HEK293 (cell line): ENCODE measurements around the gene CDAN1.

Source experiments
- CTCF ChIA-PET: fragments of 350-600 bp; formaldehyde crosslinking; extraction: SDS; loops from one replicate; lab custom pipeline; 2021; ENCODE audit warnings: antibody characterized with exemption; lab: Yijun Ruan, JAX
- POLR2A ChIA-PET: fragments of 300-600 bp; formaldehyde crosslinking; extraction: SDS; loops from one replicate; lab custom pipeline; 2020; ENCODE audit warnings: antibody characterized with exemption, inconsistent platforms; lab: Yijun Ruan, JAX
- H3K27ac ChIP-seq: fragments of 200-500 bp; sonication (Bioruptor generic); 2 replicates; pipeline ENCODE4 v1.5.1; 2014; ENCODE audit warnings: low read depth, low read length, control low read depth, inconsistent platforms; ENCODE audit errors: extremely low read depth
- H3K36me3 ChIP-seq, 2 experiments: fragments of 200-500 bp in 1 of 2; sonication (Bioruptor generic) in 1 of 2; 1 replicate in 1 of 2; 2 replicates in 1 of 2; pipeline ENCODE4 v1.5.1; 2014 to 2017; ENCODE audit warnings: inconsistent platforms in 2 of 2, low read length in 2 of 2; ENCODE audit not compliant: control insufficient read depth in 2 of 2, insufficient read depth in 1 of 2
- H3K4me1 ChIP-seq: fragments of 200-500 bp; sonication (Bioruptor generic); 2 replicates; pipeline ENCODE4 v1.5.1; 2014; ENCODE audit warnings: mild to moderate bottlenecking, low read length, inconsistent platforms; ENCODE audit not compliant: control insufficient read depth, insufficient read depth
- H3K4me3 ChIP-seq: 2 replicates; pipeline ENCODE4 v1.5.1; 2011; ENCODE audit warnings: low read depth, mild to moderate bottlenecking, control low read depth, low read length, moderate library complexity
- H3K9me3 ChIP-seq: fragments of 200-500 bp; sonication (Bioruptor generic); 2 replicates; pipeline ENCODE4 v1.5.1; 2014; ENCODE audit warnings: low read depth, low read length, inconsistent platforms; ENCODE audit not compliant: control insufficient read depth, insufficient read depth
- GLIS2 ChIP-seq: fragments of 450-650 bp; formaldehyde crosslinking; IDR thresholded peaks from 2 replicates; pipeline ENCODE4 v1.5.1; 2016; ENCODE audit warnings: missing biosample characterization, missing genetic modification characterization
- KLF1 ChIP-seq: fragments of 450-650 bp; formaldehyde crosslinking; IDR thresholded peaks from 2 replicates; pipeline ENCODE4 v1.5.1; 2016; ENCODE audit warnings: missing biosample characterization, missing genetic modification characterization
- KLF7 ChIP-seq: fragments of 450-650 bp; formaldehyde crosslinking; IDR thresholded peaks from 2 replicates; pipeline ENCODE4 v1.5.1; 2016; ENCODE audit warnings: missing biosample characterization, missing genetic modification characterization, borderline replicate concordance
- SETDB1 ChIP-seq: IDR thresholded peaks from one replicate; pipeline ENCODE4 v1.6.1; 2017; ENCODE audit warnings: mild to moderate bottlenecking, low read length, moderate library complexity, mixed read lengths; ENCODE audit not compliant: insufficient read length
- SP2 ChIP-seq: fragments of 450-650 bp; formaldehyde crosslinking; IDR thresholded peaks from 2 replicates; pipeline ENCODE4 v1.5.1; 2016; ENCODE audit warnings: missing biosample characterization, missing genetic modification characterization
- SP3 ChIP-seq: fragments of 450-650 bp; formaldehyde crosslinking; IDR thresholded peaks from 2 replicates; pipeline ENCODE4 v1.5.1; 2016; ENCODE audit warnings: missing biosample characterization, missing genetic modification characterization
- TCF7L2 ChIP-seq: IDR thresholded peaks from 2 replicates; pipeline ENCODE4 v1.6.1; 2011; ENCODE audit warnings: low read depth, mild to moderate bottlenecking, inconsistent platforms, low read length, moderate library complexity, borderline replicate concordance
- TSHZ1 ChIP-seq: fragments of 450-650 bp; formaldehyde crosslinking; IDR thresholded peaks from 2 replicates; pipeline ENCODE4 v1.5.1; 2016; ENCODE audit warnings: missing biosample characterization, missing genetic modification characterization, borderline replicate concordance
- ZIC2 ChIP-seq: fragments of 450-650 bp; formaldehyde crosslinking; IDR thresholded peaks from 2 replicates; pipeline ENCODE4 v1.5.1; 2016; ENCODE audit warnings: missing biosample characterization, missing genetic modification characterization
- ZNF112 ChIP-seq: fragments of 450-650 bp; formaldehyde crosslinking; IDR thresholded peaks from 2 replicates; pipeline ENCODE4 v1.5.0; 2017; ENCODE audit warnings: missing biosample characterization, missing genetic modification characterization
- ZNF133 ChIP-seq: fragments of 450-650 bp; formaldehyde crosslinking; IDR thresholded peaks from 2 replicates; pipeline ENCODE4 v1.5.1; 2016; ENCODE audit warnings: missing biosample characterization, missing genetic modification characterization
- ZNF223 ChIP-seq: fragments of 450-650 bp; formaldehyde crosslinking; IDR thresholded peaks from 2 replicates; pipeline ENCODE4 v1.5.1; 2016; ENCODE audit warnings: missing biosample characterization, missing genetic modification characterization
- ZNF335 ChIP-seq: fragments of 450-650 bp; formaldehyde crosslinking; conservative IDR thresholded peaks from 2 replicates; pipeline ENCODE4 v1.5.1; 2016; ENCODE audit warnings: missing biosample characterization, missing genetic modification characterization
- ZNF354C ChIP-seq: fragments of 450-650 bp; formaldehyde crosslinking; IDR thresholded peaks from 2 replicates; pipeline ENCODE4 v1.5.1; 2016; ENCODE audit warnings: missing biosample characterization, missing genetic modification characterization, low read depth, borderline replicate concordance
- ZNF366 ChIP-seq: fragments of 450-650 bp; formaldehyde crosslinking; conservative IDR thresholded peaks from 2 replicates; pipeline ENCODE4 v1.5.1; 2016; ENCODE audit warnings: missing biosample characterization, missing genetic modification characterization
- ZNF37A ChIP-seq: fragments of 450-650 bp; IDR thresholded peaks from 2 replicates; pipeline ENCODE4 v1.5.1; 2018; ENCODE audit warnings: missing biosample characterization, missing genetic modification characterization
- ZNF544 ChIP-seq: fragments of 450-650 bp; formaldehyde crosslinking; IDR thresholded peaks from 2 replicates; pipeline ENCODE4 v1.5.0; 2017; ENCODE audit warnings: missing biosample characterization, missing genetic modification characterization
- ZNF610 ChIP-seq: fragments of 450-650 bp; formaldehyde crosslinking; IDR thresholded peaks from 2 replicates; pipeline ENCODE4 v1.5.1; 2016; ENCODE audit warnings: missing biosample characterization, missing genetic modification characterization, borderline replicate concordance
- ZNF747 ChIP-seq: fragments of 450-650 bp; formaldehyde crosslinking; IDR thresholded peaks from 2 replicates; pipeline ENCODE4 v1.5.1; 2016; ENCODE audit warnings: missing biosample characterization, missing genetic modification characterization
- ZNF792 ChIP-seq: fragments of 450-650 bp; formaldehyde crosslinking; IDR thresholded peaks from 2 replicates; pipeline ENCODE4 v1.5.1; 2016; ENCODE audit warnings: missing biosample characterization, missing genetic modification characterization
- ZSCAN16 ChIP-seq: fragments of 450-650 bp; formaldehyde crosslinking; IDR thresholded peaks from 2 replicates; pipeline ENCODE4 v1.5.1; 2016; ENCODE audit warnings: missing biosample characterization, missing genetic modification characterization
- TF ChIP-seq, protein P1 (sequence below): fragments of 450-650 bp; formaldehyde crosslinking; IDR thresholded peaks from 2 replicates; pipeline ENCODE4 v1.5.1; 2016; ENCODE audit warnings: missing biosample characterization, missing genetic modification characterization
- TF ChIP-seq, protein P2 (sequence below): fragments of 450-650 bp; formaldehyde crosslinking; IDR thresholded peaks from 2 replicates; pipeline ENCODE4 v1.5.1; 2016; ENCODE audit warnings: missing biosample characterization, missing genetic modification characterization
- TF ChIP-seq, protein P3 (sequence below): fragments of 450-650 bp; formaldehyde crosslinking; IDR thresholded peaks from 2 replicates; pipeline ENCODE4 v1.5.1; 2016; ENCODE audit warnings: missing biosample characterization, missing genetic modification characterization, low read depth
- TF ChIP-seq, protein P4 (sequence below): fragments of 450-650 bp; formaldehyde crosslinking; IDR thresholded peaks from 2 replicates; pipeline ENCODE4 v1.5.1; 2016; ENCODE audit warnings: missing biosample characterization, missing genetic modification characterization

The CDAN1 gene

DNA sequence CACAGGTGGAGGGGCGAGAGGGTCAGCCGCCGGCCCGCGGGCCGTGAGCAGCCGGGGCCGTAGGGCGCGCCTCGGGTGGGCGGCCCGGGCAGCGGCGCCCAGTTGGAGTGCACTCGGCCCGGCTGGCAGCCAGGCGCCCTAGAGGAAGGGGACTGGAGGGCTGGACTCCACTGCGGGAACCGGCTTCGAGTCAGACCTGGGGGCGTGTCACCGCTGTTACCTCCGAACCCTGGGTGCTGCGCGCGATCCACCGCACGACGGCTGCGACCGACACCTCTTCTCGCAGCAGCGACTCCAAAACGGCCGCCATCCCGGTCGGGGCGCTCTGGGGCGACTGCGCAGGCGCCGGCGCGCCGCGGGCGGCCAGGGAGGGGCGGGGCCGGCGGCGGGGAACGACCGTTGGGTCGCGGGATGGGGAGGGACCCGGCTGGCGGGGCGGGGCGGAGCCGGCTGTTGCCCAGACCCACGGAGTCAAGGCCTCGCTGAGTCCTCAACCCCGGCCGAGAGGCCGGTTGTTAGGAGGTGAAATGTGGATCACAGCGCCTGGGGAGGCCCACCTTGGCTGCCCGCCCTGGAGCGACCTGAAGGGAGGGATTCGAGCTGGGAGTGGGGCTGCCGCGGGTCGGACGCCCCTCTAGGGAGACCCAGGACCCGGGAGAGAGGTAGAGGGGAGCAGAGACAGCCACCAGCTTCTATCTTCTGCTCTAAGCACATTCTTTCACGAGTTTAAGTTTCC lies at the start of gene CDAN1:
Gene CDAN1, minus strand, starts transcription at position 336 of the 736 bp plus-strand sequence. Its CDS starts 26 bp downstream, at position 310.
- Histone ChIP-seq H3K4me3 (peak within 1 kb of the TSS; percentile 85), H3K27ac (peak within 1 kb of the TSS; percentile 69), H3K9me3 (no peaks in the 10 kb centered on the region), H3K36me3 (peaks cover 0 to 35% of the 10 kb centered on the region in 2 experiments; a peak in 2 of 3 replicates), H3K4me1 (peaks cover 4% of the 10 kb centered on the region; the same call in 1 of the 2 replicates)
- ChIA-PET POLR2A (no interaction called here), CTCF (interaction anchor here (0.6 to 4.1 kb wide), 10 partner anchors 21 to 494 kb away, joined by 3 to 33 read pairs (median 4); no protein-coding TSS in a partner anchor)
- peak; percentile 71 for TF ChIP-seq GLIS2
- no peak for TF ChIP-seq ZNF354C (tag by site-specific recombination)
- TF ChIP-seq ZNF792, result no peak
- TF ChIP-seq, protein P1, sequence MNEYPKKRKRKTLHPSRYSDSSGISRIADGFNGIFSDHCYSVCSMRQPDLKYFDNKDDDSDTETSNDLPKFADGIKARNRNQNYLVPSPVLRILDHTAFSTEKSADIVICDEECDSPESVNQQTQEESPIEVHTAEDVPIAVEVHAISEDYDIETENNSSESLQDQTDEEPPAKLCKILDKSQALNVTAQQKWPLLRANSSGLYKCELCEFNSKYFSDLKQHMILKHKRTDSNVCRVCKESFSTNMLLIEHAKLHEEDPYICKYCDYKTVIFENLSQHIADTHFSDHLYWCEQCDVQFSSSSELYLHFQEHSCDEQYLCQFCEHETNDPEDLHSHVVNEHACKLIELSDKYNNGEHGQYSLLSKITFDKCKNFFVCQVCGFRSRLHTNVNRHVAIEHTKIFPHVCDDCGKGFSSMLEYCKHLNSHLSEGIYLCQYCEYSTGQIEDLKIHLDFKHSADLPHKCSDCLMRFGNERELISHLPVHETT (tag by site-specific recombination), result no peak
- peak; percentile 49 for TF ChIP-seq SP2 (tag by site-specific recombination)
- TF ChIP-seq TSHZ1 (tag by site-specific recombination), result no peak
- no peak for TF ChIP-seq KLF7 (tag by site-specific recombination)
- TF ChIP-seq ZIC2 (tag by site-specific recombination), result 0 out of 2 replicates have a peak, but pooled peaks have one; percentile 21
- no peak for TF ChIP-seq ZNF610
- 0 out of 2 replicates have a peak, but pooled peaks have one; percentile 19 for TF ChIP-seq KLF1 (tag by site-specific recombination)
- TF ChIP-seq ZNF112, result no peak
- TF ChIP-seq TCF7L2, result no peak
- TF ChIP-seq ZSCAN16 (tag by site-specific recombination), result no peak
- no peak for TF ChIP-seq ZNF747
- no peak for TF ChIP-seq ZNF544
- TF ChIP-seq, protein P2, sequence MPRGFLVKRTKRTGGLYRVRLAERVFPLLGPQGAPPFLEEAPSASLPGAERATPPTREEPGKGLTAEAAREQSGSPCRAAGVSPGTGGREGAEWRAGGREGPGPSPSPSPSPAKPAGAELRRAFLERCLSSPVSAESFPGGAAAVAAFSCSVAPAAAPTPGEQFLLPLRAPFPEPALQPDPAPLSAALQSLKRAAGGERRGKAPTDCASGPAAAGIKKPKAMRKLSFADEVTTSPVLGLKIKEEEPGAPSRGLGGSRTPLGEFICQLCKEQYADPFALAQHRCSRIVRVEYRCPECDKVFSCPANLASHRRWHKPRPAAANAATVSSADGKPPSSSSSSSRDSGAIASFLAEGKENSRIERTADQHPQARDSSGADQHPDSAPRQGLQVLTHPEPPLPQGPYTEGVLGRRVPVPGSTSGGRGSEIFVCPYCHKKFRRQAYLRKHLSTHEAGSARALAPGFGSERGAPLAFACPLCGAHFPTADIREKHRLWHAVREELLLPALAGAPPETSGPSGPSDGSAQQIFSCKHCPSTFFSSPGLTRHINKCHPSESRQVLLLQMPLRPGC (tag by site-specific recombination), result no peak
- TF ChIP-seq ZNF37A, result no peak
- TF ChIP-seq ZNF223 (tag by site-specific recombination), result no peak
- TF ChIP-seq ZNF335 (tag by site-specific recombination), result peak; percentile 36; the same call in 1 of the 2 replicates
- TF ChIP-seq SP3 (tag by site-specific recombination), result peak; percentile 27; the same call in 1 of the 2 replicates
- no peak for TF ChIP-seq ZNF366 (tag by site-specific recombination)
- TF ChIP-seq, protein P3, sequence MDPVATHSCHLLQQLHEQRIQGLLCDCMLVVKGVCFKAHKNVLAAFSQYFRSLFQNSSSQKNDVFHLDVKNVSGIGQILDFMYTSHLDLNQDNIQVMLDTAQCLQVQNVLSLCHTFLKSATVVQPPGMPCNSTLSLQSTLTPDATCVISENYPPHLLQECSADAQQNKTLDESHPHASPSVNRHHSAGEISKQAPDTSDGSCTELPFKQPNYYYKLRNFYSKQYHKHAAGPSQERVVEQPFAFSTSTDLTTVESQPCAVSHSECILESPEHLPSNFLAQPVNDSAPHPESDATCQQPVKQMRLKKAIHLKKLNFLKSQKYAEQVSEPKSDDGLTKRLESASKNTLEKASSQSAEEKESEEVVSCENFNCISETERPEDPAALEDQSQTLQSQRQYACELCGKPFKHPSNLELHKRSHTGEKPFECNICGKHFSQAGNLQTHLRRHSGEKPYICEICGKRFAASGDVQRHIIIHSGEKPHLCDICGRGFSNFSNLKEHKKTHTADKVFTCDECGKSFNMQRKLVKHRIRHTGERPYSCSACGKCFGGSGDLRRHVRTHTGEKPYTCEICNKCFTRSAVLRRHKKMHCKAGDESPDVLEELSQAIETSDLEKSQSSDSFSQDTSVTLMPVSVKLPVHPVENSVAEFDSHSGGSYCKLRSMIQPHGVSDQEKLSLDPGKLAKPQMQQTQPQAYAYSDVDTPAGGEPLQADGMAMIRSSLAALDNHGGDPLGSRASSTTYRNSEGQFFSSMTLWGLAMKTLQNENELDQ, result no peak
- TF ChIP-seq, protein P4, sequence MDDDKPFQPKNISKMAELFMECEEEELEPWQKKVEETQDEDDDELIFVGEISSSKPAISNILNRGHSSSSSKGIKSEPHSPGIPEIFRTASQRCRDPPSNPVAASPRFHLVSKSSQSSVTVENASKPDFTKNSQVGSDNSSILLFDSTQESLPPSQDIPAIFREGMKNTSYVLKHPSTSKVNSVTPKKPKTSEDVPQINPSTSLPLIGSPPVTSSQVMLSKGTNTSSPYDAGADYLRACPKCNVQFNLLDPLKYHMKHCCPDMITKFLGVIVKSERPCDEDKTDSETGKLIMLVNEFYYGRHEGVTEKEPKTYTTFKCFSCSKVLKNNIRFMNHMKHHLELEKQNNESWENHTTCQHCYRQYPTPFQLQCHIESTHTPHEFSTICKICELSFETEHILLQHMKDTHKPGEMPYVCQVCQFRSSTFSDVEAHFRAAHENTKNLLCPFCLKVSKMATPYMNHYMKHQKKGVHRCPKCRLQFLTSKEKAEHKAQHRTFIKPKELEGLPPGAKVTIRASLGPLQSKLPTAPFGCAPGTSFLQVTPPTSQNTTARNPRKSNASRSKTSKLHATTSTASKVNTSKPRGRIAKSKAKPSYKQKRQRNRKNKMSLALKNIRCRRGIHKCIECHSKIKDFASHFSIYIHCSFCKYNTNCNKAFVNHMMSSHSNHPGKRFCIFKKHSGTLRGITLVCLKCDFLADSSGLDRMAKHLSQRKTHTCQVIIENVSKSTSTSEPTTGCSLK (tag by site-specific recombination), result no peak
- no peak for TF ChIP-seq SETDB1
- TF ChIP-seq ZNF133 (tag by site-specific recombination), result no peak
